H1 (cell line): ENCODE measurements around the gene TGFBR2. TPM values are rescaled to one million over a fixed set of nuclear protein-coding genes. Genes with fewer than 3 reads are reported as not detected.

ENCODE experiments used
- BCL11A ChIP-seq, 2 experiments: IDR thresholded peaks; one replicate each; pipeline ENCODE4 v1.6.1; 2011; ENCODE audit warnings: low read depth in 2 of 2, low read length in 2 of 2, mild to moderate bottlenecking in 2 of 2
- CHD1 ChIP-seq: IDR thresholded peaks from 2 replicates; pipeline ENCODE4 v1.6.1; 2012; ENCODE audit warnings: low read depth, low read length, improper control_type of control experiment
- JUND ChIP-seq: IDR thresholded peaks from 2 replicates; pipeline ENCODE4 v1.6.1; 2011; ENCODE audit warnings: mild to moderate bottlenecking, improper control_type of control experiment, low read length
- KDM1A ChIP-seq: fragments of 200-600, 300-600 bp; sonication (generic); IDR thresholded peaks from 2 replicates; pipeline ENCODE4 v1.7.1; 2016; ENCODE audit warnings: mild to moderate bottlenecking, low read length, borderline replicate concordance
- SIN3A ChIP-seq, 2 experiments: IDR thresholded peaks in 1 of 2; conservative IDR thresholded peaks in 1 of 2; 2 replicates each; pipeline ENCODE4 v1.6.1; 2011 to 2012; ENCODE audit warnings: low read length in 2 of 2, improper control_type of control experiment in 1 of 2, low read depth in 1 of 2, mild to moderate bottlenecking in 1 of 2
- SP2 ChIP-seq: IDR thresholded peaks from 2 replicates; pipeline ENCODE4 v1.6.1; 2012; ENCODE audit warnings: mild to moderate bottlenecking, low read length, inconsistent platforms
- SUZ12 ChIP-seq: fragments of 200-600 bp; sonication (generic); IDR thresholded peaks from 2 replicates; pipeline ENCODE4 v1.6.1; 2012; ENCODE audit warnings: mild to moderate bottlenecking, inconsistent platforms, low read length, moderate library complexity, mixed read lengths
- TBP ChIP-seq: IDR thresholded peaks from 2 replicates; pipeline ENCODE4 v1.6.1; 2011; ENCODE audit warnings: low read depth, low read length, improper control_type of control experiment
- polyA plus RNA-seq, 7 experiments: library from polyadenylated mRNA; depleted of rRNA in 3 of 7; stranded (reverse) in 5 of 7; unstranded in 2 of 7; fragments of >200 nt in 5 of 7; fragments of 200-250 nt in 2 of 7; gene quantifications; 1 replicate in 5 of 7; 2 replicates in 1 of 7; 4 replicates in 1 of 7; pipeline versions ENCODE4 v1.2.1 to v1.2.3, GENCODE V29; 2011 to 2013; ENCODE audit warnings: missing spikeins in 2 of 7, mixed read lengths in 2 of 7
- total RNA-seq: library from RNA; stranded (reverse); fragmentation: NEBNext Ultra II Directional; extraction: Animal tissue kit (Norgen Biotek cat#: 25700); gene quantifications from 2 replicates; pipeline ENCODE4 v1.2.1, GENCODE V29; 2021

Gene TGFBR2
- total and polyA plus RNA-seq, 2 of the 8 experiments (the other 6 are each of a cell fraction or from before 2014, with no cell fraction given): 4.2 to 7.4 TPM

DNA sequence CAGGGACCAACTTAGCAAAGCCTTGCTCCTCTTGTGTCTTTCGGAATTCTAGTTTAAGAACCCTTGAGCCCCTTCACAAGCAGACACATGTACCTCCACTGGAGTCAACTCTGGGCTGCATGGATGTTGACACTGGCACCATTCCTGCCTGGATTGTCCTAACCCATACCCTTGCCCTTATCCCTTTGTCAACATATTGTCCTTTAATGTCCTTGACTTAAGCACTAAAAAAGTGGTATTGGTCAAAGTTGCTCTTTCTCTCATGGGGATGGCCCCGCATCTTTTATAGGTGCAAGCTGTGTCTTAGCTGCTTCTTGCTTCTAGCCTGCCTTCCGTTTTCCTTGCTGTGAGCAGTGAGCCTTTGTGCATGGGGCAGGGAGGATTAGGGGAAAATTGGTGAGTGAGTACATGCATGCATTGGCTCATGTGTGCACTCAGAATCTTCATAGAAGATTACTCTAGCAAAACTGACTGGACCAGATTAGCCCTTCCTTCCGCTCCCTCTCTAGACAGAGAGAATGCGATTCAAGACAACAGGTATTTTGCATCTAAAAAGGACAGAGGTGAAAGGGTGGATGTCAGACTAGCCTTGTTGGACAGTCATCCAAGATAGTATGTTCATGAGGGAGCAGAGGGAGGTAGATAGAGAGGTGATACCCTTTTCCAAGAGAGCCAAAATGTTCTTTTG lies 42.4 kb downstream of the TGFBR2 start (continued):
- TF ChIP-seq SIN3A (conservative IDR thresholded peaks at IDR 0.05 in 1 of 2, IDR thresholded peaks at IDR 0.05 in 1 of 2; ENCODE audit: low read depth in 1 of 2, low read length in 2 of 2) (no peak), BCL11A (IDR thresholded peaks at IDR 0.05; ENCODE audit: low read depth in 2 of 2, low read length in 2 of 2) (no peak), SP2 (no peak), CHD1 (no peak), TBP (no peak), JUND (no peak), SUZ12 (no peak), KDM1A (no peak)
